HG03139 (cell line): ENCODE results near the gene TFDP3.

Experiments
- ATAC-seq: cut with Tn5 transposase; IDR thresholded peaks from one replicate; pipeline ENCODE4 v1.9.1; 2021; ENCODE audit not compliant: unreplicated experiment

Gene TFDP3, protein sequence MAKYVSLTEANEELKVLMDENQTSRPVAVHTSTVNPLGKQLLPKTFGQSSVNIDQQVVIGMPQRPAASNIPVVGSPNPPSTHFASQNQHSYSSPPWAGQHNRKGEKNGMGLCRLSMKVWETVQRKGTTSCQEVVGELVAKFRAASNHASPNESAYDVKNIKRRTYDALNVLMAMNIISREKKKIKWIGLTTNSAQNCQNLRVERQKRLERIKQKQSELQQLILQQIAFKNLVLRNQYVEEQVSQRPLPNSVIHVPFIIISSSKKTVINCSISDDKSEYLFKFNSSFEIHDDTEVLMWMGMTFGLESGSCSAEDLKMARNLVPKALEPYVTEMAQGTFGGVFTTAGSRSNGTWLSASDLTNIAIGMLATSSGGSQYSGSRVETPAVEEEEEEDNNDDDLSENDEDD

DNA sequence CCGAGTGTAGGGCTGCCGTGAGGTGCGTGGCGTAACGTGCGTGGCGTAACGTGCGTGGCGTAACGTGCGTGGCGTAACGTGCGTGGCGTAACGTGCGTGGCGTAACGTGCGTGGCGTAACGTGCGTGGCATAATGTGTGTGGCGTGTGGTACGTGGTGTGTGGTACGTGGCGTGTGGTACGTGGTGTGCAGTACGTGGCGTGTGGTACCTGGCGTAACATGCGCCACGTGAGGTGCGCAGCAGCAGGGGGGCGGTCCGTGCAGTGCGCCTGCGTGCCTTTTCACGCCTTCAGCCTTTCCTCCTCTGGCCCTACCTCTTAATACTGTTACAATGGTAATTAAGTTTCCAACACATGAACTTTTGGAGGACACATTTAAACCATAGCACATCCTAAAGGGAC lies at the start of gene TFDP3:
Gene TFDP3, minus strand, starts transcription at position 26 of the 400 bp plus-strand sequence. CDS start 95 bp downstream, outside the sequence.
- no peak for ATAC-seq

DNA sequence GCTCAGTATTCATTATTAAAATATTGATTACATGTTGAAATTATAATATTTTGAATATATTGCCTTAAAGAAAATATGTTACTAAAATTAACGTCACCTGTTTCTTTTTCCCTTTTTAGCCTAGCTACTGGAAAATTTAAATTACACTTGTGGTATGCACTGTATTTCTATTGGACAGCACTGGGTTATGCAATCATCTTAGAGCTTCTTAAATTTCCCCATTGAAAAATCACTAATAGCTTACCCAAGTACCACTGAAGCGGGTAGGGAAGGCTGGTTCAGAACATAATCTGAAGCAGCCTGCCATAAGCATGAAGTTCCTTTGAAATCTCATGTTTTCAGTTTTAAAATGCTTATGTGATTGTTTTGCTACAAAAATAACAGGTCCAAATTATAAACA lies 49.5 kb upstream of the TFDP3 start:
- no peak for ATAC-seq

DNA sequence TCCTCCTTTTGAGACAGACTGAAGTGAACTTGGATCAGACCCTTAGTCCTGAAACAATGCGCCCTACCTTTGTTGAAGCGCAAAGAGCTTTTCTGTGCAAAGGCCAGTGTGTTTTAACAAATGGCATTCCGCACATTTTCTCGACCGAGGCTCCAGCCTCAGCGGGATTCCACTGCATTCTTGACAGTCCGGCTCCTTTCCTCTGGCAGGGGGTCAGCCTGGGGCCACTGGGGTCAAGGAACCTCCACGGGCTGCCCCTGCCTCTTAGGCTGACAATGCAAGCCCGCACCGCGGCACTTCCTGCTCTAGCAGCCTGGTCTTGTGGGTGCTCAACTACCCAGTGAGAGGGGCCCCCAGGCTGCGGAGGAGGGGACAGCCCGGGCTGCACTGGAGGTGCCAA lies 47.2 kb upstream of the TFDP3 start:
- no peak for ATAC-seq

DNA sequence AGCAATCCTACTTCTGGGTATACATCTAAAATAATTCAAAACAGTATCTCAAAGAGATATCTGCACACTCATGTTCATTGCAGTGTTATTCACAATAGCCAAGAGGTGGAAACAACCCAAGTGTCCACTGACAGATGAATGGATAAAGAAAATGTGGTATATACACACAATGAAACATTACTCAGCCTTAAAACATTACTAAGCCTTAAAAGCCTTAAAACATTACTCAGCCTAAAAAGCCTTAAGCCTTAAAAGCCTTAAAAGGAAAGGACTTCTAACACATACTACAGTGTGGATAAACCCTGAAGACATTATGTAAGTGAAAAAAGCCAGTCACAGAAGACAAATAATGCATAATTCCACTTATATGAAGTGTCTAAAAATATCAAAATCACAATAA lies 40.3 kb upstream of the TFDP3 start:
- no peak for ATAC-seq

DNA sequence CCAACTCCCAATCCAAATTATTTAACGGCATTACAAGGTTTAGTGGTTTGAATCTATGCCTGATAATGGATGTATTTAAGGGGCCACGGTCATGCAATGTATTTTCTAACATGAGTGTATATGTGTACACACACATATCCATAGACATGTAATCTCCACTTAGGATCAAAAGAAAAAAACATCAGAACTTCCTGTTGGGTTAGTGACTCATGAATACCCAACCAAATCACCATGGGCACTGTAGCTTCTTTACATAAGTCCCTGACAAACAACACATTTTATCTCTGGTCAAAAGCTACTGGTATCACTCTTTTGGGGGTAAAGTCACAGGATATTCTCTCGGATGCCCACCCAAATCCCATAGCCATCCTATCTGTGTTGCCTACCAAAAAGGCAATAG lies 36.5 kb upstream of the TFDP3 start:
- no peak for ATAC-seq

DNA sequence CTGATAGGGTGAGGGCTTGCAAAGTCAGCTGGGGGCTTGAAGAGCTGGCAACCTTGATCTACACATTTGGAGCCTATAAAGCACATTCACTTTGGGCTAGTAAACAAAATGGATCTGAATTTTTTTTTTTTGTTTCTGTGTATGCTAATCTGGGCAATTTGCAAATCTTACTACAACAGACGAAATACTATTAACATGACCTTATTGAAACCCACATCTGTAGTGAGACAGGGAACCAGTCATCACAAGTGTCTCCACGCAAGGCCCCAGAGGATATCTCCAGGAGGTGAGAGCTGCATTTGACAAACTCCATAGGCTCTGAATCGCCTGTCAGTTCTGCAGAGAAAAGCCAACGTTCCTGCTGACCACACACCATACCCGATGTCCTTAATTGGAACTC lies 33.0 kb upstream of the TFDP3 start:
- ATAC-seq: no peak

DNA sequence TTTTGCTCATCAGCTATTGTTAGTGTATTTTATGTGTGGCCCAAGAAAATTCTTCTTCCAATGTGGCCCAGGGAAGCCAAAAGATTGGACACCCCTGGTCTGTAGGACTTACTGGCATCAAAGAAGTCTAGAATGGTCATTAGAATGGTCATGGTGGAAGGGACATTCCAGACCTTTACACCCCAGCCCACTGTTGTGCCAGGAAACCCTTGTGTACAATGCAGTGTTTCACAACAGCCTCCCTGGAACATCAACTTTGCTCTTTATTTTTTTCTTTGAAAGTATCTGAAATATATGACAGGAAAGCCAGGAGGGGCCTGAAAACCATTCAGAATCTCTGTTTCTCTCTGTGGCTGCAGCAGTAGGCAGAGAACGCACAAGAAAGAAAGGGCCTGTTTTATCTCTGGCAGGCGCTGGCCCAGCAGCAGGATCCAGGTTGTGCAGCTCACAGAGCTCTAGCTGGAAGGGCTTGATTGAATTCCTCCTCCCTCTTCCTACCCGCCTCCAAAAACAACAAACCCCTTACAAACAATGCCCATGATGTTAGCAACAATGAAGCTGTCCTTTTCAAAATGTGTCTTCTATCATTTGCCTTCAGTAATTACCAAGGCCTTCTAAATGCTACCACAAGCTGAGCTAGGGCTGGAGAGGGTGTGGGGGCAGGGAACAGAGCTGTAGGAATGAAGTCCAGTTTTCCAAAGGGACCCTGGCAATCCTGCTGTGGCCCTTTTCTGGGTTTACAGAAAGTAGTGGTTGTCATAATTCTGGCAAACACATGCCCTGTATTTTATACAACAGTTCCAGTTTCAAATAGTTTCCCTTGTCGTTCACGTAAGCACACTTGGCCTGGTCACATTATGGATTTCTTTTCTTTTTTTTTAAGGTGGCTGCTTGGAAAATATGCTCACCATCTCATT lies 32.3 kb upstream of the TFDP3 start:
- ATAC-seq: no peak

DNA sequence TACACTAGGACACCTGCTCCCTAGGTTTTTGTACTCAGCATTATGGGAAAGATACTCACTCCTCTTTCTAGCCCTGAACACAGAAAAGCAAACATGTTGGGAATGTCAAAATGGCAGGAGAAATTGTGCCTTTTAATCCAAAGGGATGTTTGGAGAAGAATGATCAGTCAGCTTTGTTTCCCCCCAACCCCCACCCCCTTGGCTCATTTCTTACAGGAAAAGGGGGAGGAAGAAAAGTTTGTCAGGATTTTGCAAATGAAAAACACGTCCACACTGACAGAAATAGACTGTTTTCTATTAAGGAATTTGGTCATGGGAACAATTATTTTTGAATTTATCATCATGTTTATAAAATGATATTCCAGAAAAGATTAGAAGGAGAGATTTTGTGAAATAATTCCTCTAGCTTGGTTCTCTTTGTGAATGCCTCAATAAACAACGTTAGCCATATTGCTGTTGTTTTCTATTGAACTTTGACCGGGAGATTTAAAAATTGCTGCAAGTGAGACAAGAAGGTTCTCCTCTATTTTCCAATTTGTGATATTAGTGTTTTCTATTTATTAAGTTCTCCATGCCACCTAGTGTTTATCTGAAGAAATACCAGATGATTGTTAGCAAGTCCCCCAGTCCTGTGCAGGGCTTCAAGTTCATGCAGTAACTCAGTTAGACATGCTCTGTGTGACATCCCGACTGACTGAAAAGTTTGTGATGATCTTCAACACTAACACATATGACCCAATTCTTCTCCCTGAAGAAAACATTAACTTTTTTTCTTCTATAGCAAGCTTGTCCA lies 31.3 kb upstream of the TFDP3 start:
- ATAC-seq: no peak

DNA sequence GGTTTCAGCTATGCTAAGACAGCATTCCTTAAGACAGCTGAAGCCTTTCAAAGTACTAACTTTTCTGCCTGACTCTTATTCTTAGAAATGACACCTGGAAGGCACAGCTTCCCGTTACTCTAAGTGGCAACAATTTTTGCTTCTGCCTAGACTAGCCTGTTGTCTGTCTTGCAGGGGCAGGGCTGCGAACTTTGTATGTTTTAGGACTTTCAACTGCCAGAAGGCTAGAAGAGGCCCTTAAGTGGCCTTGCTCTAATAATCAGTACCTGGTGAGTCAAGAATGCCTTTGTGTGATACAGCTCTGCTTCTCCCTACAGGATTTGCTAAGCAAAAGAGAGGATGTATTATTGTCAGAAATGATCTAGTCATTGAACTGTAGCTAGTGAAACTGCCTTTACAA lies 30.0 kb upstream of the TFDP3 start:
- ATAC-seq: no peak

DNA sequence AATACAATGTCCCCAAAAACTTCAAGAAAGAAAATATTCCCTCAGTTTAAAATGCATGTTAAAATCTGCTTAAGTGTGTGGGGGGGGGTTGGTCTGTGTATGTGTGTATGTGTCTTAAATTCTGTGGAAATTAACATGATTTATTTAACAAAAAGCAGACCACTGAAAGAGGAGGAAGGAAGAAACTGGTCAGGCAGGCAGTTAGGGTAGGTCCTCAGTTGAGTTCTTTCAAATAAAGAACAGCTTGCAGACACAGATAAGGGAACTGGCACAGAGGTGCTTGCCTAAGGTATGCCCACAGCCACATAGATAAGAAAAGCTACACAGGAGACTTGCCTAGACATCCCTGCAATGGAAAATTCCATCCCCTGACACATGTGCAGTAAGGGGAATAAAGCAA lies 28.8 kb upstream of the TFDP3 start:
- ATAC-seq: no peak

DNA sequence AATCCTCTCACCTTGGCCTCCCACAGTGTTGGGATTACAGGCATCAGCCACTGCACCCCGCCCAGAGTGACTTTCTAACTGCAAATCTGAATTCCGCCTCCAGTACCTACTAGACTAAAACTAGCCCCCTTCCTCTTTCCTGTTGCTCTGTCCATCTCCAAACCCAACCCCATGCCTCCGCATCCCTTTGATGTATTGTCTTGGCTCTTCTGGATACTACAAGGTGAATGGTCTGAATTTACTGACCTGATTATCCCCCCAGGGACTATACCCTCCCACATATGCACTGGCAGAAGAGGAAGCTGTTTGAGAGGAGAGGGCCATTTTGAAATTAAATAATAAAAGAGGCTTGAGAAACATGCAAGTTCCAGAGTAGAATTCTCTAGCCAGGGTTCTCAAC lies 17.7 kb upstream of the TFDP3 start:
- no peak for ATAC-seq

DNA sequence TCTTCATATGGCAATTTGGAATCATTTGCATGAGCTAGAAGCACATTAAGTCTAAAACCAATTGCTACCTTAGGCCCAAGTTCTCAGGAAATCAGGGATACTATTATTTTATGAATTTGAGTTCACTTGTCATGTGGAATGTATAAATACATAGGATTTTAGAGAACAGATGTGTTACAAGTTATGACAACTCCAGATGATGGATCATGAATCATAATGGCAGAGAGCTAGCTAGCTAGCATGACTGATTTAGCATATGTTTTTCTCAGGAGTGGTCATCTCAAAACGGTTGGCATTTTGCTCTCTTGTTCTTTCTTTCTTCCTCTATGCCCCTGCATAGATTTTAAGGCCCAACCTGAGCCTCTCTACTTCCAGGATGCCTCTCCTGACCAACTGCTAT lies 14.2 kb upstream of the TFDP3 start:
- ATAC-seq: no peak

DNA sequence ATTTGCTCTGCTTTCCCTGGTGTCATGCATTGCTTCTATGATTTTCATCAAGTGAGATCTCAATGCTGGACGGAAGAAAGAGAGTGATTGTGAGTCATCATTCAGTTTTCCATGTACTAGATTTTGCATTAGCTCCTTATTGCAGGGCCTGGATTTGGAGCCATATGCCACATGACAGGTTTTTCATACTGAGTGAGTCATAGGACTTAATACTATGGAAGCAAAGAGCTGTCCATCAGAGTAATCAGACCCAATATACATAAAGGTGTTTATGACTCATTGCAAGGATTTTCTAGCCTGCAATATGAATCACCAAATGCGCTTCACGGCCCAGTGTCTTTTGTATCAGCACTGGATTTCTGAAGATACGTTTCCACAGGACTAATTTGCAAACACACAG lies 11.2 kb upstream of the TFDP3 start:
- ATAC-seq: no peak

DNA sequence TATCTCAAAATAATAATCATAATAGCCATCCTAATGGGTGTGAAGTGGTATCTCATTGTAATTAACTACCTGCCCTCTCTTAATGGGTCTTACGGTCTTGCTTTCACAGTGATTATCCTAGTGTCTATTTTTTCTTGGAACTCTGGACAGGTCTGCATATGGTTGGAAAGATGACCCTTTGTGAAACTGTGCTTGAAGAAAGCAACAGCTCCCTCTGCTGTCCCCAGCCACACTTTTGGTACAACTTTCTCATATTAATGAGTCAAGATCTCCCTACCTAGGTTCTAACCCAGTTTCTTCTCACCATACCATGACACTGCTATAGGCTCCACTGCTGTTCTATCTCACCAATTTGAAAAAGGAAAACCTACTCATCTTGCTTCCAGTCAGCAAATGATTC lies 2.4 kb downstream of the TFDP3 start:
- no peak for ATAC-seq

DNA sequence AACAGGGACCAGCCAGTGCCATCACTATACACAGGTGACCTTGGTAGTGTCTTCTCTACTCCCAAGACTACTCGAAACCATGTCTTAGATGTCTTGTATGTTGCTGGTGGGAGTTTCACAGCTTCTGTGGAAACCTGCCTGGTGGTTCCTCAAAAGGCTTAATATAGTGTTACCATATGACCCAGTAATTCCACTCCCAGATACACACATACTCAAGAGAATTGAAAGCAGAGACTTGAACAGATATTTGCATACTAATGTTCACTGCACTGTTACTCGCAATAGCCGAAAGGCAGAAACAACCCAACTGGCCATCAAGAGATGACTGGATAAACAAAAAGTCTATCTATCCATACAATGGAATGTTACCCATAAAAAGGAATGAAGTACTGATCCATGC lies 3.1 kb downstream of the TFDP3 start:
- ATAC-seq: no peak

DNA sequence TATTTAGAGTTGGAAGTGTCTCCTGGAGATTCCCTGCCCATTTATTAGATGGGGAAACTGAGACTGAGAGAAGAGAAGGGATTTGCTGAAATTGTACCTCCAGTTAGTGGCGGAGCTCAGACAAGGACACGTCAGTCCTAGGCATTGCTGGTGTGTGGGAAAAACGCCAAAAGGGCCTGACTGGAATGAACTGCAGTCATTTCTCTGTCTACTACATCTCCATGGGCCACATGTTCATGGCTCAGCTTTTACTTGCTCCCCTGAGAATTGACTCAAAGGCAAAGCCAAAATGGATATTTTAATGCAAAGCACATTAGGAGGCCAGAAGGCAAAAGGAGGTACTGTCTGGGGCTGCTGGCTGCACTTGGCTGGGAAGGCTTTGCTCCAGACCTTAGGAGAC lies 3.9 kb downstream of the TFDP3 start:
- ATAC-seq: no peak

DNA sequence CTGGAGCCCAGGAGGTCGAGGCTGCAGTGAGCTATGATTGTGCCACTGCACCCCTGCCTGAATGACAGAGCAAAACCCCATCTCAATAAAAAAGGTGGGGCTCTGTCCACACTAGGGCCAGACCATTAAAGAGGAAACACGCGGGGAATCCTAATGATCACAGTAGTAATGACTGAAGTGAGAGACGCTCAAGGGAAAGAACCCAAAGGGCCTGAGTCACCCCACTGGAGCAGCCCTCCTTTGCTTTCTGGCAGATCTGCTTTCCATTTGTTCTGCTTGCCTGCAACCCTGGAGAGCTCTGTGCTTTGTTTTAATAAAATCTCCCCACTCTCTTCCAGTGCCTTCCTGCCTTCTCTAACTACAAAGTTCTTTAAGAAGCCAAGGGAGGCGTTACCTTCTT lies 5.0 kb downstream of the TFDP3 start:
- ATAC-seq: no peak

DNA sequence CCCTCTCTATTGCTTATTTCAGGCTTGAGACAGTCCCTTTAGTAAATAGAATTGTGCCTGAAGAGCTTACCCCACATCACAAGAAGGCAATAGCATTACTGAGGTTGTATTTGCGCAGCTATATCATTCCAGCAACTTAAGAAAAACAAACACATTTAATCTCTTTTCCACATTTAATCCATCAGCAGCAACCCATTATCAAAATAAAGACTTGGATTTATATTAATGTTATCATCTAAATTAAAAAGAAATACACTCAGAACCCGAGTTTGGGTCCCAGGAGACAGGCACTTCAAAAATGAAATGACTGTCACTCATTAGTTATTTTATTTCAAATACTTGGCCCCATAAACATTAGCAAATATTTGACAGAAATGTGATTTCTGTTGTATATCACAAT lies 10.4 kb downstream of the TFDP3 start:
- ATAC-seq: no peak

DNA sequence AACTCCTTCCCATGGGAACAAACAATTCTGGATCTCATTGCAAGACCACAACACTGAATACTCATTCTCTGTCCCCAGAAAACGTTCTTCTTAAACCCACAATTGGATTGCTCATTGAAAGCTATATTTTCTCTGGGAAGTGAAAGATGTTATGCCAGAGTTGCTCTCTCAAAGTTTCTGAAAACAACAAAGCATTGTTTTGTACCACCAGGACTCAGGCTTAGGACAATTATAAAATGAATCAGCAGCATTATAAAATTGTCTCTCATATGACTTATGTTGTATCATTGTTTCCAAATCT lies 26.5 kb downstream of the TFDP3 start:
- ATAC-seq: no peak

DNA sequence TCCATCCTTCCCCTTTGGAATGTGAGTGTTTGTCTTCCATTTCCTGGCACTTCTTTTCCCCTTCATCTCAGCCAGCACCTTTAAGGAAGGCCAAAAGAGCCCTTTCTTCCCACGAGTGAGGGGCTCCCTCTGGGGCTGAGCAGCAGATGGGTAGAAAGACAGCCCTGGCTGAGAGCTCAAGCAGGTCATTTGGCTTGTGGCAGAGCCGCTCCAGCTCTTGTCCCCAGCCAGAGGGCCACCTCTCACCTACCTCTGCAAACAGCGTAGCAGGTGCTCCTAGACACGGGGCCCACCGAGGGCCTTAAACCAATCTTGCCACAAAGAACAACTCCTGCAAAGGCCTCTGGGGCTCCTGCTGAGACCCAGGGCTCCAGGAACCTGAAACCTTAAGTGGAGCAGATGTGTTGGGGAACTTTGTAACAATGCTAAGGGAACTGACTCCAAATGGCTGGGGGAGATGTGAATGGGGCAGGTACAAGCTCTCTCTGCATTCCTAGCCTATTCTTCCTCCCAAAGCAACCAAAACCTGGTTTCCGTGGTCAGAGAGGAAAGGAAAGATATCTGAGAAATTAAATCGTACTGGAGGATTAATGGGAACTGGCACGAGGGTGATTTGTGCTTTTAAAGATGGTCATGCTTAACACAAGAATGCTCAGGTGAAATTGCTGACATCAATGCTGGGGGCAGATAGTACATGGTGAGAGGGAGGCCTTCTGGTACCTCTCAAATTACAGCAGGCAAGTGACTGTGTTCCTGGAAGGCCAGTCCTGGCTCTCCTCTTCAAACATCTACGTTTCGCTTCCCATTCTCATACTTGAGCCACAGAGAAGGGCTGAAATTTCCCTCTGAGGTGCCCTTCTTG lies 27.0 kb downstream of the TFDP3 start:
- ATAC-seq: no peak

DNA sequence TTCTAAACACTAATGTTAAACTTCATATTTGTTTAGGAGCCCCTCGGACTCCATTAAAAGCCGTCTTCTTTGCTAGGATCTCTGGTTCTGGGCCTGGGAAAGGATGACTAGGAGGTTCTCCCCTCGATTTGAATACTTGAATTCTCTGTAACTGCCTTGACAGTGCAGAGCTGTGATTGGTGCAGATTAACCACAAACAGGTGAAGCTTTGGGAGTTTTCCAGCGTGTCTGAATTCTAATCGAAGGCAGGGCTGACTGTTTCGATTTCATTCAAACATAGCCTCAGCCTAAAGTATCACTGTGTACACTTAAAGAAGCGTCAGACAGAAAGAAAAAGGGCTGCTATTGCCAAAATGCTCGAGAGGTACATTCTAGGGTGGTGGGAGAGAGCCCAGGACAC lies 29.0 kb downstream of the TFDP3 start:
- ATAC-seq: no peak
